K562 (cell line): ENCODE data around the gene LRRC15. TPM values are rescaled to one million over a fixed set of nuclear protein-coding genes. Genes with fewer than 3 reads are reported as not detected.

Experiments
- HMG20A ChIP-seq: fragments of 450-650 bp; formaldehyde crosslinking; conservative IDR thresholded peaks from 2 replicates; pipeline ENCODE4 v1.4.0; 2020; ENCODE audit warnings: mild to moderate bottlenecking, mixed read lengths
- KHSRP ChIP-seq: fragments of 450-650 bp; IDR thresholded peaks from 2 replicates; pipeline ENCODE4 v1.6.1; 2017
- LEF1 ChIP-seq: fragments of 450-650 bp; IDR thresholded peaks from 2 replicates; pipeline ENCODE4 v1.6.1; 2016; ENCODE audit warnings: mild to moderate bottlenecking
- MITF ChIP-seq: IDR thresholded peaks from 2 replicates; pipeline ENCODE4 v1.6.1; 2014; ENCODE audit warnings: antibody characterized with exemption
- NCOA2 ChIP-seq, 2 experiments: fragments of 450-650 bp; IDR thresholded peaks; 2 replicates each; pipeline ENCODE4 v1.6.1; 2018; ENCODE audit warnings: mild to moderate bottlenecking in 2 of 2, moderate library complexity in 1 of 2; ENCODE audit not compliant: partially characterized antibody in 2 of 2
- RUNX1 ChIP-seq: sonication (generic); IDR thresholded peaks from 2 replicates; pipeline ENCODE4 v1.6.1; 2016; ENCODE audit warnings: antibody characterized with exemption, low read depth
- SMARCE1 ChIP-seq: fragments of 450-650 bp; IDR thresholded peaks from 2 replicates; pipeline ENCODE4 v1.7.1; 2016; ENCODE audit warnings: mild to moderate bottlenecking
- ZFP1 ChIP-seq: fragments of 450-650 bp; formaldehyde crosslinking; IDR thresholded peaks from 2 replicates; pipeline ENCODE4 v1.4.0; 2020; ENCODE audit warnings: mild to moderate bottlenecking, mixed read lengths
- ZNF592 ChIP-seq: fragments of 450-650 bp; IDR thresholded peaks from 2 replicates; pipeline ENCODE4 v1.6.1; 2017; ENCODE audit warnings: antibody characterized with exemption, mild to moderate bottlenecking
- polyA plus RNA-seq, 8 experiments: library from polyadenylated mRNA; depleted of rRNA in 4 of 8; stranded (reverse) in 5 of 8; unstranded in 3 of 8; fragments of >200 nt; fragmentation: Nextera tagmentation in 2 of 8; fragmentation: Illumina TruSeq in 1 of 8; extraction: Ambion mirVana in 2 of 8; extraction: Trizol in 1 of 8; gene quantifications; 2 replicates each; pipeline versions ENCODE4 v1.2.1 to v1.2.3, GENCODE V29; 2011 to 2014; ENCODE audit warnings: inconsistent platforms in 1 of 8, missing spikeins in 1 of 8
- total RNA-seq, 7 experiments: library from RNA; depleted of rRNA in 6 of 7; stranded (reverse); fragments of >200 nt in 6 of 7; fragmentation: Illumina TruSeq in 2 of 7; extraction: Trizol in 2 of 7; gene quantifications; 2 replicates each; pipeline versions ENCODE4 v1.2.1 to v1.2.3, GENCODE V29; 2011 to 2021; ENCODE audit warnings: low replicate concordance in 1 of 7

LRRC15 gene
- total and polyA plus RNA-seq, 9 of the 15 experiments (the other 6 are each of a cell fraction or from before 2014, with no cell fraction given) = not detected

- TF ChIP-seq ZNF592 (no peak), RUNX1 (no peak), ZFP1 (no peak), LEF1 (no peak), SMARCE1 (no peak), MITF (no peak), HMG20A (CRISPR knock-in tag) (no peak), KHSRP (no peak), NCOA2 (IDR thresholded peaks at IDR 0.05; ENCODE audit: partially characterized antibody in 2 of 2) (no peak)
Measured at GRCh38 chr3:194399166-194399565, 29.6 kb upstream of the LRRC15 start, which contains the start of gene GP5 (continued).
